B cell (primary cell): ENCODE data around the gene HMGB2. TPM values are rescaled to one million over a fixed set of nuclear protein-coding genes. Genes with fewer than 3 reads are reported as not detected.

ENCODE experiments used
- ATAC-seq: fragments of 200-7000 bp; cut with Tn5 transposase; one replicate; pipeline ENCODE4 v1.10.0; 2021; ENCODE audit warnings: low read depth, mild to moderate bottlenecking, moderate number of reproducible peaks, moderate library complexity
- CTCF ChIA-PET: fragments of 350-600 bp; sonication (Branson Sonifier 250); formaldehyde crosslinking; loops from one replicate; lab custom pipeline; 2021; ENCODE audit warnings: antibody characterized with exemption, inconsistent platforms; lab: Charles Lee
- POLR2A ChIA-PET: fragments of 350-600 bp; sonication (Branson Sonifier 250); formaldehyde crosslinking; loops from one replicate; lab custom pipeline; 2021; ENCODE audit warnings: antibody characterized with exemption; lab: Charles Lee
- DNase-seq: peaks from one replicate; pipeline ENCODE4 v3.0.0; 2013
- H2AFZ ChIP-seq: 2 replicates; pipeline ENCODE4 v1.6.1; 2012; ENCODE audit warnings: mild to moderate bottlenecking, low read depth, low read length; ENCODE audit not compliant: insufficient read depth, poor library complexity, severe bottlenecking
- H3K27ac ChIP-seq, 2 donors: 1 replicate in 1 of 2; 2 replicates in 1 of 2; pipeline ENCODE4 v1.5.1; 2012 to 2013; ENCODE audit warnings: low read length in 2 of 2, mild to moderate bottlenecking in 2 of 2, moderate library complexity in 1 of 2
- H3K27me3 ChIP-seq, 4 experiments: fragments of 200-600 bp in 1 of 4; sonication (generic) in 1 of 4; replicated peaks in 1 of 4; 1 replicate in 2 of 4; 2 replicates in 2 of 4; pipeline versions ENCODE4 v1.6.1 to v1.7.0; 2013 to 2016; ENCODE audit warnings: low read length in 3 of 4, mild to moderate bottlenecking in 2 of 4, mixed read lengths in 1 of 4, moderate library complexity in 1 of 4; ENCODE audit not compliant: insufficient read depth in 4 of 4, control insufficient read depth in 3 of 4; ENCODE audit errors: control extremely low read depth in 1 of 4
- H3K36me3 ChIP-seq, 2 experiments: replicated peaks in 1 of 2; 1 replicate in 1 of 2; 2 replicates in 1 of 2; pipeline versions ENCODE4 v1.6.1 to v1.7.1; 2013; ENCODE audit warnings: low read length in 1 of 2; ENCODE audit not compliant: insufficient read depth in 2 of 2, control insufficient read depth in 1 of 2; ENCODE audit errors: control extremely low read depth in 1 of 2, extremely low read depth in 1 of 2
- H3K4me1 ChIP-seq, 2 donors: fragments of 200-600 bp in 1 of 2; sonication (generic) in 1 of 2; 1 replicate in 1 of 2; 2 replicates in 1 of 2; pipeline versions ENCODE4 v1.5.1 to v1.6.1; 2013 to 2017; ENCODE audit warnings: low read length in 2 of 2; ENCODE audit not compliant: control insufficient read depth in 2 of 2, insufficient read depth in 2 of 2
- H3K4me2 ChIP-seq: replicated peaks from 2 replicates; pipeline ENCODE3; 2012; ENCODE audit warnings: mild to moderate bottlenecking, low read depth, low read length; ENCODE audit not compliant: poor library complexity, severe bottlenecking
- H3K4me3 ChIP-seq, 5 experiments: fragments of 200-600 bp in 1 of 5; sonication (generic) in 1 of 5; 1 replicate in 3 of 5; 2 replicates in 2 of 5; pipeline versions ENCODE4 v1.5.1 to v1.7.0; 2011 to 2016; ENCODE audit warnings: low read length in 4 of 5, mild to moderate bottlenecking in 4 of 5, low read depth in 2 of 5, control low read depth in 1 of 5, moderate library complexity in 1 of 5; ENCODE audit not compliant: insufficient read depth in 1 of 5; ENCODE audit errors: control extremely low read depth in 1 of 5, extremely low read depth in 1 of 5
- H3K79me2 ChIP-seq: fragments of 200-600 bp; sonication (generic); one replicate; pipeline ENCODE4 v1.6.0; 2016; ENCODE audit warnings: low read length; ENCODE audit not compliant: control insufficient read depth, insufficient read depth
- H3K9ac ChIP-seq: fragments of 200-600 bp; sonication (generic); 2 replicates; pipeline ENCODE4 v1.6.1; 2017; ENCODE audit warnings: mild to moderate bottlenecking, low read length, moderate library complexity
- H3K9me3 ChIP-seq, 3 donors: one replicate each; pipeline versions ENCODE4 v1.6.1 to v1.7.1; 2013; ENCODE audit warnings: low read length in 2 of 3; ENCODE audit not compliant: control insufficient read depth in 2 of 3, insufficient read depth in 1 of 3; ENCODE audit errors: control extremely low read depth in 1 of 3
- H4K20me1 ChIP-seq: 2 replicates; pipeline ENCODE4 v1.6.0; 2012; ENCODE audit warnings: mild to moderate bottlenecking, low read length; ENCODE audit not compliant: insufficient read depth, control insufficient read depth, poor library complexity, severe bottlenecking
- H3K27ac Mint-ChIP-seq: one replicate; pipeline ENCODE4 v1.8.0; 2021; ENCODE audit warnings: mixed read lengths
- H3K27me3 Mint-ChIP-seq: one replicate; pipeline ENCODE4 v1.8.0; 2021; ENCODE audit warnings: mixed read lengths
- H3K4me1 Mint-ChIP-seq: one replicate; pipeline ENCODE4 v1.8.0; 2021; ENCODE audit warnings: mixed read lengths
- H3K4me3 Mint-ChIP-seq: one replicate; pipeline ENCODE4 v1.8.0; 2021; ENCODE audit warnings: mixed read lengths
- H3K9me3 Mint-ChIP-seq: one replicate; pipeline ENCODE4 v1.8.0; 2022; ENCODE audit warnings: mixed read lengths; ENCODE audit not compliant: insufficient read depth
- EZH2 ChIP-seq: IDR thresholded peaks from 2 replicates; pipeline ENCODE4 v1.6.1; 2012; ENCODE audit warnings: borderline replicate concordance, low read depth, mild to moderate bottlenecking, moderate library complexity, low read length; ENCODE audit not compliant: insufficient read depth, poor library complexity, severe bottlenecking
- WGBS: methylation state at CpG from one replicate; pipeline ENCODE4 v1.1.5; 2013; ENCODE audit warnings: missing lambda C conversion rate; ENCODE audit not compliant: insufficient coverage; 5-methylcytosine and 5-hydroxymethylcytosine counted together
- intact Hi-C: fragments of 100-400 bp; cut with micrococcal nuclease; formaldehyde crosslinking; loops from one replicate; pipeline ENCODE4 v1.10.0; 2022
- polyA plus RNA-seq: library from polyadenylated mRNA; depleted of rRNA; stranded (reverse); fragments of >200 nt; gene quantifications from 2 replicates; pipeline ENCODE4 v1.2.3, GENCODE V29; 2012
- total RNA-seq, 2 donors: library from RNA; stranded (reverse); fragments of 120-200 nt in 1 of 2; gene quantifications; 1 replicate in 1 of 2; 2 replicates in 1 of 2; pipeline versions ENCODE4 v1.2.3 to v1.2.4, GENCODE V29; 2013 to 2022
- TF ChIP-seq, protein P1 (sequence below): fragments of 200-600 bp; IDR thresholded peaks from one replicate; pipeline ENCODE4 v1.8.0; 2022; ENCODE audit warnings: antibody characterized with exemption, mild to moderate bottlenecking

The HMGB2 gene
- total and polyA plus RNA-seq, 2 donors (not counting 1 experiment from before 2014, with no cell fraction given) = 44.1 to 82.5 TPM

DNA sequence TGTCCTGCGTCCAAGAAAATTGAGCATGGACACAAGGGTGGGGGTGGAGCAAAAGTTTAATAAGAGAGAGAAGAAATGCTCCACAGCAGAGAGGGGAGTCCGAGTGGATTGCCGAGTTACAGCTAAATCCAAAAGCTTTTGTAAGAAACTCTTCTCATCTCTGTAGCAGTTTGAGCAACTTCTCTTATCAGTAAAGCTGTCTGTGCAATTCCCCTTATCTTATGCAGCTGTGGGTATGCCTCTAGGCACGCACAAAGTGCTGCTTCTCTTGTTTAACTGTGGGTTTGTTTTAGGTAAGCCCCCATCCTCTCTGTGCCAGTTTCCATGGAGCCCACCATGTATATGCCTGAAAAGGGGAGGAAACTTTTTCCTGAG, 44.8 kb downstream of the HMGB2 start:
- H3K9me3 ChIP-seq = peaks cover 14 to 16% (median 16%) of the 10 kb centered on the region in 3 donors
- Mint-ChIP-seq H3K4me1 (peaks cover 4% of the 10 kb centered on the region), H3K9me3 (peaks cover 2% of the 10 kb centered on the region), H3K4me3 (no peak overlapping the region), H3K27ac (no peak overlapping the region), H3K27me3 (no peaks in the 10 kb centered on the region)
- no peak overlapping the region for H3K4me3 ChIP-seq
- TF ChIP-seq EZH2 = no peak
- TF ChIP-seq, protein P1, sequence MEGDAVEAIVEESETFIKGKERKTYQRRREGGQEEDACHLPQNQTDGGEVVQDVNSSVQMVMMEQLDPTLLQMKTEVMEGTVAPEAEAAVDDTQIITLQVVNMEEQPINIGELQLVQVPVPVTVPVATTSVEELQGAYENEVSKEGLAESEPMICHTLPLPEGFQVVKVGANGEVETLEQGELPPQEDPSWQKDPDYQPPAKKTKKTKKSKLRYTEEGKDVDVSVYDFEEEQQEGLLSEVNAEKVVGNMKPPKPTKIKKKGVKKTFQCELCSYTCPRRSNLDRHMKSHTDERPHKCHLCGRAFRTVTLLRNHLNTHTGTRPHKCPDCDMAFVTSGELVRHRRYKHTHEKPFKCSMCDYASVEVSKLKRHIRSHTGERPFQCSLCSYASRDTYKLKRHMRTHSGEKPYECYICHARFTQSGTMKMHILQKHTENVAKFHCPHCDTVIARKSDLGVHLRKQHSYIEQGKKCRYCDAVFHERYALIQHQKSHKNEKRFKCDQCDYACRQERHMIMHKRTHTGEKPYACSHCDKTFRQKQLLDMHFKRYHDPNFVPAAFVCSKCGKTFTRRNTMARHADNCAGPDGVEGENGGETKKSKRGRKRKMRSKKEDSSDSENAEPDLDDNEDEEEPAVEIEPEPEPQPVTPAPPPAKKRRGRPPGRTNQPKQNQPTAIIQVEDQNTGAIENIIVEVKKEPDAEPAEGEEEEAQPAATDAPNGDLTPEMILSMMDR = no peak
- POLR2A ChIA-PET = no interaction called here
- no peak for DNase-seq
- H3K4me1 ChIP-seq = no peaks in the 10 kb centered on the region
- WGBS = 92% methylated on average over 3 of the region's 4 CpGs
- peaks cover 0 to 3% of the 10 kb centered on the region in 2 experiments for H3K36me3 ChIP-seq
- ATAC-seq = no peak
- H2AFZ ChIP-seq = no peak overlapping the region
- H3K4me2 ChIP-seq = no peak overlapping the region
- H3K79me2 ChIP-seq = peaks cover 11% of the 10 kb centered on the region
- no peaks in the 10 kb centered on the region for H3K27me3 ChIP-seq
- CTCF ChIA-PET = interaction anchor here (0.8 to 1.7 kb wide), 6 partner anchors 18 to 275 kb away, joined by 3 to 5 read pairs (median 4); no protein-coding TSS in a partner anchor
- no peak overlapping the region for H3K9ac ChIP-seq
- intact Hi-C loops = no loop called here
- H4K20me1 ChIP-seq = no peaks in the 10 kb centered on the region
- H3K27ac ChIP-seq = no peak overlapping the region

DNA sequence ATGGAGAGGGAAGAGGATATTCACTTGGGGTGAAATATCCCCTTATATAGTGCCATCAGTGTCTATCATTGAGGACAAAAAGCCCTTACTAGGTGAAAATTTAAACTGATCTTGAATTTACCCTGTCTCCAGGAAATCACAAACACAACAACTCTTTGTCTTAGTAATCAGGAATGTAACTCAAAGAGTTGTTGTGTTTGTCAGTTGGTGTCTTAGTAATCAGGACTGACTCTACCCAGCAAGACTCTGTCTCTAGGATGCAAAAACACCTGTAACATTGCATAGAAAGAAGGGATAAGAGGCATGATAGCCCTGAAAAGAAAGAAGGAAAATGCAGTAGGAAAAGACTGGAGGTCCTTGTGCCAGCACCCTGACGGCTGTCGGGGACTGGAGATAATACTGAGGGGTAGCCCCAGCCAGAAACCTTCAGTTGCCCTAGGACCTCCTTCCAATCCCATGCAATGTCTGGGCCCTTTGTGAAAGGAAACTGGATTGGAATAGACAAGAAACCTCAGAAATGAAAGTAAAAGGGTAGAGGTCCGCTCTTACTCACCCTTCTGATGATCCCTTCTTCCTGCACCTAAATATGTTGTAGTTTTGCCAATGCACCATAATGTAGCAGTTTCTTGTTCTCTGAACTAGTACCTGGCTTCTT, 45.3 kb downstream of the HMGB2 start:
- Mint-ChIP-seq H3K4me1 (peaks cover 4% of the 10 kb centered on the region), H3K9me3 (peaks cover 2% of the 10 kb centered on the region), H3K27me3 (no peaks in the 10 kb centered on the region), H3K4me3 (no peak overlapping the region), H3K27ac (no peak overlapping the region)
- H3K9me3 ChIP-seq = peaks cover 14 to 18% (median 17%) of the 10 kb centered on the region in 3 donors
- CTCF ChIA-PET = interaction anchor here (0.8 to 1.7 kb wide), 8 partner anchors 12 to 132 kb away, joined by 3 to 5 read pairs (median 4); no protein-coding TSS in a partner anchor
- ATAC-seq (no peak), DNase-seq (no peak)
- no peaks in the 10 kb centered on the region for H3K4me1 ChIP-seq
- H3K9ac ChIP-seq = no peak overlapping the region
- H3K79me2 ChIP-seq = peaks cover 11% of the 10 kb centered on the region
- TF ChIP-seq, protein P1 = peak; percentile 20
- TF ChIP-seq EZH2 = no peak
- H2AFZ ChIP-seq = no peak overlapping the region
- H3K27me3 ChIP-seq = no peaks in the 10 kb centered on the region
- H3K27ac ChIP-seq = no peak overlapping the region
- no peak overlapping the region for H3K4me2 ChIP-seq
- POLR2A ChIA-PET = no interaction called here
- intact Hi-C loops = no loop called here
- H3K4me3 ChIP-seq = no peak overlapping the region
- peaks cover 0 to 3% of the 10 kb centered on the region in 2 experiments for H3K36me3 ChIP-seq
- WGBS = no CpG with 5 or more reads among the region's 3 CpGs
- H4K20me1 ChIP-seq = no peaks in the 10 kb centered on the region
